Fibroblast of lung (primary cell): ENCODE data around the gene COL28A1. TPM values are rescaled to one million over a fixed set of nuclear protein-coding genes. Genes with fewer than 3 reads are reported as not detected.

ENCODE experiments used
- DNase-seq, 2 donors: peaks; one replicate each; pipeline versions ENCODE4 v3.0.0 to v3.0.0-alpha.2; 2010; ENCODE audit warnings: low read depth in 2 of 2
- H2AFZ ChIP-seq: 2 replicates; pipeline ENCODE4 v1.5.1; 2012; ENCODE audit warnings: low read length, control low read depth, inconsistent platforms
- H3K27ac ChIP-seq: 2 replicates; pipeline ENCODE4 v1.5.1; 2011; ENCODE audit warnings: low read length, control low read depth; ENCODE audit not compliant: insufficient read depth
- H3K27me3 ChIP-seq: 2 replicates; pipeline ENCODE4 v1.5.1; 2011; ENCODE audit warnings: mild to moderate bottlenecking, low read length; ENCODE audit not compliant: control insufficient read depth, insufficient read depth
- H3K36me3 ChIP-seq: 2 replicates; pipeline ENCODE4 v1.5.1; 2011; ENCODE audit warnings: low read length; ENCODE audit not compliant: control insufficient read depth, insufficient read depth
- H3K4me1 ChIP-seq: 2 replicates; pipeline ENCODE4 v1.5.1; 2011; ENCODE audit warnings: low read length; ENCODE audit not compliant: control insufficient read depth, insufficient read depth; ENCODE audit errors: extremely low read depth
- H3K4me2 ChIP-seq: 2 replicates; pipeline ENCODE4 v1.5.1; 2011; ENCODE audit warnings: low read length, control low read depth; ENCODE audit not compliant: insufficient read depth; ENCODE audit errors: extremely low read depth
- H3K4me3 ChIP-seq, 4 experiments: fragments of 200-600 bp in 1 of 4; sonication (generic) in 1 of 4; replicated peaks in 1 of 4; 2 replicates each; pipeline ENCODE4 v1.5.1; 2011 to 2016; ENCODE audit warnings: low read length in 4 of 4, low read depth in 3 of 4, mild to moderate bottlenecking in 3 of 4, control low read depth in 2 of 4, inconsistent platforms in 1 of 4, mixed read lengths in 1 of 4; ENCODE audit not compliant: insufficient read depth in 1 of 4; ENCODE audit errors: control extremely low read depth in 1 of 4
- H3K79me2 ChIP-seq: 2 replicates; pipeline ENCODE4 v1.5.1; 2012; ENCODE audit warnings: mild to moderate bottlenecking, low read length, inconsistent platforms; ENCODE audit not compliant: control insufficient read depth, insufficient read depth
- H3K9ac ChIP-seq: 2 replicates; pipeline ENCODE4 v1.5.1; 2011; ENCODE audit warnings: mild to moderate bottlenecking, low read length, control low read depth; ENCODE audit not compliant: insufficient read depth
- H3K9me3 ChIP-seq: 2 replicates; pipeline ENCODE4 v1.5.1; 2012; ENCODE audit warnings: low read depth, low read length; ENCODE audit not compliant: control insufficient read depth, insufficient read depth
- H4K20me1 ChIP-seq: 2 replicates; pipeline ENCODE4 v1.5.1; 2011; ENCODE audit warnings: low read length; ENCODE audit not compliant: control insufficient read depth, insufficient read depth; ENCODE audit errors: extremely low read depth
- CTCF ChIP-seq, 2 donors: IDR thresholded peaks in 1 of 2; conservative IDR thresholded peaks in 1 of 2; 1 replicate in 1 of 2; 2 replicates in 1 of 2; pipeline ENCODE4 v1.5.1; 2011 to 2012; ENCODE audit warnings: low read length in 2 of 2, control low read depth in 1 of 2, inconsistent platforms in 1 of 2, low read depth in 1 of 2, mild to moderate bottlenecking in 1 of 2
- EZH2 ChIP-seq: IDR thresholded peaks from 2 replicates; pipeline ENCODE4 v1.5.1; 2012; ENCODE audit warnings: low read length, control low read depth, mild to moderate bottlenecking; ENCODE audit errors: missing control alignments
- polyA plus RNA-seq, 2 donors: library from polyadenylated mRNA; depleted of rRNA in 1 of 2; stranded (reverse) in 1 of 2; unstranded in 1 of 2; fragments of >200 nt; gene quantifications; 2 replicates each; pipeline ENCODE4 v1.2.1, GENCODE V29; 2011 to 2012; ENCODE audit warnings: missing spikeins in 1 of 2
- total RNA-seq: library from RNA; depleted of rRNA; stranded (reverse); fragments of >200 nt; gene quantifications from 2 replicates; pipeline ENCODE4 v1.2.1, GENCODE V29; 2014

Gene COL28A1
- total and polyA plus RNA-seq, 2 donors (not counting 1 experiment from before 2014, with no cell fraction given) = 0.01 to 0.17 TPM

- no peaks in the 10 kb centered on the region for H3K4me1 ChIP-seq
These were observed 19.5 kb downstream of the COL28A1 start for GRCh38 chr7:7516156-7516555.

GRCh38 chr7:7512861-7513597 lies 22.6 kb downstream of the COL28A1 start:
- no peak for DNase-seq

More at GRCh38 chr7:7516156-7516555, 19.5 kb downstream of the COL28A1 start:
- DNase-seq = no peak
- Histone ChIP-seq H3K4me2 (no peak overlapping the region), H3K9ac (no peak overlapping the region), H3K27ac (no peak overlapping the region), H4K20me1 (no peaks in the 10 kb centered on the region), H2AFZ (no peak overlapping the region), H3K4me3 (no peak overlapping the region), H3K36me3 (no peaks in the 10 kb centered on the region), H3K79me2 (no peaks in the 10 kb centered on the region), H3K9me3 (no peaks in the 10 kb centered on the region), H3K27me3 (no peaks in the 10 kb centered on the region)
- TF ChIP-seq EZH2 = no peak
- TF ChIP-seq CTCF (conservative IDR thresholded peaks at IDR 0.05 in 1 of 2, IDR thresholded peaks at IDR 0.05 in 1 of 2; ENCODE audit: low read depth in 1 of 2, low read length in 2 of 2) = no peak

DNA sequence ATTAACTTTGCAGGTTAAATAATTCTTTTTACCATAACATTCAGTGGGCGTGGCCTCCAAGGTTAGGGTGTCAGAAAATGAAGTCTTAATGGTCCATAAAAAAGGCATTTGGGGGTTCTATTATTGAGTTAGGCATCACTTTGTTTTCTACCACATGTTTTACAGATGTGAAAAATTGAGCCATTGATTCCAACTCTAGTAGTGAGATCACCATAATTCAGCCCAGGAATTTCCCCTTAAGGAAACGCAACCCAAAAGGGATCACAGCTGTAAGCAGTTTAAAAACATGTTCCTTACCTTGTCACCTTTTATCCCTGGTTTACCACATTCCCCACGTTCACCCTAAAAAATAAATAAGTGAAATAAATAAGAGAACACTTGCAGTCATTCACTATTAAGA lies 24.9 kb downstream of the COL28A1 start:
- H3K4me1 ChIP-seq = no peaks in the 10 kb centered on the region
- TF ChIP-seq CTCF (conservative IDR thresholded peaks at IDR 0.05 in 1 of 2, IDR thresholded peaks at IDR 0.05 in 1 of 2; ENCODE audit: low read depth in 1 of 2, low read length in 2 of 2) (no peak), EZH2 (no peak)
- H3K4me3 ChIP-seq = no peak overlapping the region
- no peak overlapping the region for H3K9ac ChIP-seq
- no peaks in the 10 kb centered on the region for H4K20me1 ChIP-seq
- H3K27me3 ChIP-seq = no peaks in the 10 kb centered on the region
- DNase-seq = no peak
- no peak overlapping the region for H3K4me2 ChIP-seq
- H3K79me2 ChIP-seq = no peaks in the 10 kb centered on the region
- no peaks in the 10 kb centered on the region for H3K36me3 ChIP-seq
- H3K27ac ChIP-seq = no peak overlapping the region
- no peak overlapping the region for H2AFZ ChIP-seq
- H3K9me3 ChIP-seq = no peaks in the 10 kb centered on the region

More at GRCh38 chr7:7512861-7513597, 22.6 kb downstream of the COL28A1 start:
- no peaks in the 10 kb centered on the region for H3K4me1 ChIP-seq
- no peak overlapping the region for H2AFZ ChIP-seq
- H4K20me1 ChIP-seq = no peaks in the 10 kb centered on the region
- TF ChIP-seq CTCF (conservative IDR thresholded peaks at IDR 0.05 in 1 of 2, IDR thresholded peaks at IDR 0.05 in 1 of 2; ENCODE audit: low read depth in 1 of 2, low read length in 2 of 2) (no peak), EZH2 (no peak)
- no peak overlapping the region for H3K9ac ChIP-seq
- H3K36me3 ChIP-seq = no peaks in the 10 kb centered on the region
- no peak overlapping the region for H3K4me3 ChIP-seq
- H3K27ac ChIP-seq = no peak overlapping the region
- H3K9me3 ChIP-seq = no peaks in the 10 kb centered on the region
- no peak overlapping the region for H3K4me2 ChIP-seq
- H3K79me2 ChIP-seq = no peaks in the 10 kb centered on the region
- H3K27me3 ChIP-seq = no peaks in the 10 kb centered on the region
